Measurements from ENCODE around the gene FUS. TPM values are rescaled to one million over a fixed set of nuclear protein-coding genes. Genes with fewer than 3 reads are reported as not detected.
"Not testable (repeated sequence)": the region's sequence is repeated elsewhere in the genome, so short reads cannot be mapped to it uniquely, and the experiment has no call there.

FUS gene
- total and polyA plus RNA-seq, 12 donors, result 12.7 to 536 (median 148) TPM

GRCh38 chr16:31143011-31143693 lies 36.8 kb upstream of the FUS start:
- Histone ChIP-seq H3K9me3 (replicated peaks in 1 of 3) (no peaks in the 10 kb centered on the region), H3K27ac (peak overlapping the region in 4 of 5 donors; percentile 18 to 91 (median 68)), H3K4me3 (peak overlapping the region in 1 of 4 donors; percentile 53), H3K36me3 (replicated peaks in 1 of 2) (no peaks in the 10 kb centered on the region), H3K27me3 (peaks cover 6% of the 10 kb centered on the region), H3K4me1 (replicated peaks in 1 of 2) (peaks cover 23 to 26% of the 10 kb centered on the region in 2 donors)
- WGBS, 4 donors, result 55 to 81% (median 62%) methylated on average over 10 to 22 of the region's 22 CpGs
- peak in 4 of 7 donors; percentile 45 to 71 (median 58) for DNase-seq
- intact Hi-C loops (cut with DNase I), result loop anchor here (10.0 kb wide), 2 partner anchors 58 to 158 kb away; partner anchors contain the start of genes HSD3B7 (in 1 of the 2) and PRSS53 (in 1 of the 2)
- TF ChIP-seq POLR2A (IDR thresholded peaks at IDR 0.05) (no peak), CTCF (IDR thresholded peaks at IDR 0.05) (no peak)

- WGBS, 4 donors, result 85 to 100% (median 94%) methylated on average over 4 to 8 of the region's 8 CpGs
- intact Hi-C loops (cut with DNase I), result loop anchor here (10.0 kb wide), 2 partner anchors 59 to 159 kb away; partner anchors contain the start of genes HSD3B7 (in 1 of the 2) and PRSS53 (in 1 of the 2)
Measured at GRCh38 chr16:31143694-31144148, 36.2 kb upstream of the FUS start.

GRCh38 chr16:31144418-31144817 lies 35.5 kb upstream of the FUS start:
- intact Hi-C loops (cut with DNase I), result loop anchor here (10.0 kb wide), 2 partner anchors 60 to 160 kb away; partner anchors contain the start of genes HSD3B7 (in 1 of the 2) and PRSS53 (in 1 of the 2)
- not testable (repeated sequence) for H3K4me3 ChIP-seq; H3K9me3 ChIP-seq (replicated peaks in 1 of 3); H3K27ac ChIP-seq; H3K36me3 ChIP-seq (replicated peaks in 1 of 2)
- DNase-seq, result peak in 2 of 7 donors; percentile 38 to 55
- peaks cover 11% of the 10 kb centered on the region for H3K27me3 ChIP-seq
- peaks cover 15% of the 10 kb centered on the region in 2 donors for H3K4me1 ChIP-seq (replicated peaks in 1 of 2)
- 65 to 86% (median 73%) methylated on average over 7 of the region's 7 CpGs for WGBS, 4 donors

More at GRCh38 chr16:31143694-31144148, 36.2 kb upstream of the FUS start:
- H3K4me3 ChIP-seq, result no peak overlapping the region
- DNase-seq, result peak in 1 of 7 donors; percentile 36
- TF ChIP-seq CTCF (IDR thresholded peaks at IDR 0.05), result no peak
- no peak for TF ChIP-seq POLR2A (IDR thresholded peaks at IDR 0.05)
- no peak overlapping the region for H3K27ac ChIP-seq
- no peaks in the 10 kb centered on the region for H3K9me3 ChIP-seq (replicated peaks in 1 of 3)
- H3K4me1 ChIP-seq (replicated peaks in 1 of 2), result peaks cover 20 to 21% of the 10 kb centered on the region in 2 donors
- H3K36me3 ChIP-seq (replicated peaks in 1 of 2), result no peaks in the 10 kb centered on the region
- peaks cover 11% of the 10 kb centered on the region for H3K27me3 ChIP-seq

GRCh38 chr16:31145398-31145990 lies 34.4 kb upstream of the FUS start:
- 79 to 85% (median 81%) methylated on average over 9 to 12 of the region's 12 CpGs for WGBS, 4 donors
- intact Hi-C loops (cut with DNase I), result loop anchor here (10.0 kb wide), 2 partner anchors 61 to 161 kb away; partner anchors contain the start of genes HSD3B7 (in 1 of the 2) and PRSS53 (in 1 of the 2)
- DNase-seq, result no peak
- H3K9me3 ChIP-seq (replicated peaks in 1 of 3), result no peaks in the 10 kb centered on the region
- peaks cover 15% of the 10 kb centered on the region in 2 donors for H3K4me1 ChIP-seq (replicated peaks in 1 of 2)
- TF ChIP-seq POLR2A (IDR thresholded peaks at IDR 0.05), result no peak
- TF ChIP-seq CTCF (IDR thresholded peaks at IDR 0.05), result no peak
- H3K27me3 ChIP-seq, result peaks cover 11% of the 10 kb centered on the region
- H3K27ac ChIP-seq, result no peak overlapping the region
- H3K4me3 ChIP-seq, result no peak overlapping the region
- H3K36me3 ChIP-seq (replicated peaks in 1 of 2), result no peaks in the 10 kb centered on the region

Measured in adrenal gland (tissue), 12 donors.